H1 (cell line): ENCODE results near the gene TBC1D10A. TPM values are rescaled to one million over a fixed set of nuclear protein-coding genes. Genes with fewer than 3 reads are reported as not detected.

ENCODE experiments used
- CTCF ChIA-PET: fragments of 300-600 bp; sonication (Branson Sonifier 250); formaldehyde crosslinking; loops from one replicate; lab custom pipeline; 2021; ENCODE audit not compliant: partially characterized antibody; lab: Charles Lee
- POLR2A ChIA-PET: fragments of 300-600 bp; sonication (Branson Sonifier 250); formaldehyde crosslinking; loops from one replicate; lab custom pipeline; 2021; ENCODE audit warnings: inconsistent platforms; ENCODE audit not compliant: partially characterized antibody; lab: Charles Lee
- DNase-seq, 2 experiments: peaks; one replicate each; pipeline versions ENCODE4 v3.0.0 to v3.0.0-alpha.2; 2010 to 2022; ENCODE audit warnings: low spot score in 2 of 2, low read depth in 1 of 2, mixed read lengths in 1 of 2
- FAIRE-seq: peaks from 2 replicates; lab custom pipeline; 2011; peaks lifted over from hg19 to GRCh38; lab: Jason Lieb, UNC
- H2AFZ ChIP-seq: 2 replicates; pipeline ENCODE4 v1.8.1; 2012; ENCODE audit warnings: low read length, inconsistent platforms
- H2AK5ac ChIP-seq: 2 replicates; pipeline ENCODE4 v1.6.1; 2013; ENCODE audit warnings: low read depth, low read length
- H2BK120ac ChIP-seq: replicated peaks from 2 replicates; pipeline ENCODE3; 2013; ENCODE audit warnings: low read depth, low read length, inconsistent platforms
- H2BK12ac ChIP-seq: 2 replicates; pipeline ENCODE4 v1.6.1; 2013; ENCODE audit warnings: low read depth, low read length
- H2BK15ac ChIP-seq: 2 replicates; pipeline ENCODE4 v1.6.1; 2013; ENCODE audit warnings: low read length
- H2BK20ac ChIP-seq: 2 replicates; pipeline ENCODE4 v1.6.1; 2013; ENCODE audit warnings: low read length
- H2BK5ac ChIP-seq: 2 replicates; pipeline ENCODE4 v1.6.1; 2013; ENCODE audit warnings: low read depth, low read length
- H3K14ac ChIP-seq: 2 replicates; pipeline ENCODE4 v1.6.1; 2013; ENCODE audit warnings: inconsistent platforms; ENCODE audit not compliant: insufficient read length
- H3K18ac ChIP-seq: 2 replicates; pipeline ENCODE4 v1.6.1; 2013; ENCODE audit warnings: low read length; ENCODE audit errors: extremely low read depth
- H3K23ac ChIP-seq: 2 replicates; pipeline ENCODE4 v1.6.1; 2013; ENCODE audit warnings: inconsistent platforms; ENCODE audit not compliant: insufficient read length
- H3K23me2 ChIP-seq: 2 replicates; pipeline ENCODE4 v1.6.1; 2013; ENCODE audit warnings: low read depth, low read length
- H3K27ac ChIP-seq: 2 replicates; pipeline ENCODE4 v1.6.1; 2011; ENCODE audit warnings: low read depth, low read length, inconsistent platforms
- H3K27me3 ChIP-seq, 4 experiments: replicated peaks in 1 of 4; 1 replicate in 1 of 4; 2 replicates in 3 of 4; pipeline versions ENCODE4 v1.6.1 to v1.8.1; 2011 to 2013; ENCODE audit warnings: low read length in 3 of 4, mild to moderate bottlenecking in 3 of 4, inconsistent platforms in 2 of 4, mixed read lengths in 2 of 4, moderate library complexity in 1 of 4; ENCODE audit not compliant: control insufficient read depth in 3 of 4, insufficient read depth in 3 of 4; ENCODE audit errors: extremely low read depth in 1 of 4
- H3K36me3 ChIP-seq, 4 experiments: 2 replicates each; pipeline versions ENCODE4 v1.6.1 to v1.8.1; 2011 to 2013; ENCODE audit warnings: mild to moderate bottlenecking in 4 of 4, low read length in 3 of 4, moderate library complexity in 2 of 4, control low read depth in 1 of 4, inconsistent platforms in 1 of 4; ENCODE audit not compliant: insufficient read depth in 4 of 4, control insufficient read depth in 2 of 4
- H3K4ac ChIP-seq: replicated peaks from 2 replicates; pipeline ENCODE3; 2013; ENCODE audit warnings: low read length, low read depth, mixed read lengths, inconsistent platforms; ENCODE audit not compliant: insufficient read length
- H3K4me1 ChIP-seq, 4 experiments: replicated peaks in 1 of 4; 1 replicate in 1 of 4; 2 replicates in 3 of 4; pipeline versions ENCODE4 v1.6.1 to v1.8.1; 2011 to 2013; ENCODE audit warnings: low read length in 3 of 4, inconsistent platforms in 2 of 4, mixed read lengths in 1 of 4; ENCODE audit not compliant: insufficient read depth in 4 of 4, control insufficient read depth in 3 of 4
- H3K4me2 ChIP-seq, 2 experiments: 2 replicates each; pipeline versions ENCODE4 v1.6.1 to v1.8.1; 2011 to 2013; ENCODE audit warnings: low read depth in 2 of 2, low read length in 2 of 2, control low read depth in 1 of 2, inconsistent platforms in 1 of 2, mild to moderate bottlenecking in 1 of 2; ENCODE audit not compliant: insufficient read depth in 1 of 2
- H3K4me3 ChIP-seq, 4 experiments: fragments of 200-600, 300-600 bp in 1 of 4; sonication (generic), shearing (Covaris generic), sonication (Bioruptor Twin) in 1 of 4; 2 replicates each; pipeline versions ENCODE4 v1.5.1 to v1.8.1; 2011 to 2016; ENCODE audit warnings: low read length in 4 of 4, low read depth in 3 of 4, control low read depth in 2 of 4, inconsistent platforms in 2 of 4, mild to moderate bottlenecking in 2 of 4, mixed read lengths in 1 of 4, moderate library complexity in 1 of 4; ENCODE audit not compliant: insufficient read depth in 2 of 4; ENCODE audit errors: extremely low read depth in 1 of 4
- H3K56ac ChIP-seq: replicated peaks from 2 replicates; pipeline ENCODE3; 2013; ENCODE audit warnings: low read depth, mild to moderate bottlenecking, mixed read lengths, low read length, inconsistent platforms; ENCODE audit not compliant: insufficient read length
- H3K79me1 ChIP-seq: 2 replicates; pipeline ENCODE4 v1.6.1; 2013; ENCODE audit warnings: low read depth, low read length, control low read depth
- H3K79me2 ChIP-seq, 2 experiments: 2 replicates each; pipeline versions ENCODE4 v1.6.1 to v1.8.1; 2012 to 2013; ENCODE audit warnings: low read length in 2 of 2, mild to moderate bottlenecking in 2 of 2, inconsistent platforms in 1 of 2; ENCODE audit not compliant: insufficient read depth in 2 of 2, control insufficient read depth in 1 of 2
- H3K9ac ChIP-seq, 4 experiments: replicated peaks in 1 of 4; 1 replicate in 1 of 4; 2 replicates in 3 of 4; pipeline versions ENCODE4 v1.6.1 to v1.8.1; 2011 to 2013; ENCODE audit warnings: low read depth in 3 of 4, low read length in 3 of 4, control low read depth in 2 of 4, mild to moderate bottlenecking in 2 of 4, moderate library complexity in 2 of 4, inconsistent platforms in 1 of 4; ENCODE audit errors: extremely low read depth in 1 of 4
- H3K9me3 ChIP-seq, 2 experiments: 2 replicates each; pipeline versions ENCODE4 v1.6.1 to v1.8.1; 2012 to 2013; ENCODE audit warnings: mild to moderate bottlenecking in 2 of 2, moderate library complexity in 2 of 2, control low read depth in 1 of 2, inconsistent platforms in 1 of 2, low read depth in 1 of 2, low read length in 1 of 2, mixed read lengths in 1 of 2; ENCODE audit not compliant: insufficient read depth in 2 of 2
- H4K20me1 ChIP-seq, 2 experiments: replicated peaks in 1 of 2; 2 replicates each; pipeline versions ENCODE3 to v1.8.1; 2011 to 2013; ENCODE audit warnings: inconsistent platforms in 2 of 2, low read length in 2 of 2, mild to moderate bottlenecking in 1 of 2; ENCODE audit not compliant: insufficient read depth in 2 of 2, control insufficient read depth in 1 of 2
- H4K5ac ChIP-seq: 2 replicates; pipeline ENCODE4 v1.6.1; 2013; ENCODE audit warnings: low read length, low read depth, mixed read lengths, inconsistent platforms; ENCODE audit not compliant: insufficient read length
- H4K8ac ChIP-seq: 2 replicates; pipeline ENCODE4 v1.8.0; 2013; ENCODE audit warnings: mild to moderate bottlenecking, moderate library complexity, low read length, inconsistent platforms; ENCODE audit not compliant: insufficient read depth; ENCODE audit errors: extremely low read depth
- H4K91ac ChIP-seq: replicated peaks from 2 replicates; pipeline ENCODE3; 2013; ENCODE audit warnings: low read length, mixed read lengths, inconsistent platforms; ENCODE audit not compliant: insufficient read length
- CBX8 ChIP-seq: fragments of 300-800, 300-1000 bp; sonication (generic); IDR thresholded peaks from 2 replicates; pipeline ENCODE4 v1.7.1; 2016; ENCODE audit warnings: low read depth, low read length, borderline replicate concordance
- KDM5A ChIP-seq: fragments of 200-600 bp; IDR thresholded peaks from 2 replicates; pipeline ENCODE4 v1.7.1; 2012; ENCODE audit warnings: mild to moderate bottlenecking, low read length, inconsistent platforms, mixed read lengths
- NRF1 ChIP-seq: IDR thresholded peaks from 2 replicates; pipeline ENCODE4 v1.6.1; 2011; ENCODE audit warnings: mild to moderate bottlenecking, low read depth, low read length, improper control_type of control experiment
- TCF12 ChIP-seq: IDR thresholded peaks from 2 replicates; pipeline ENCODE4 v1.6.1; 2011; ENCODE audit warnings: low read depth, mild to moderate bottlenecking, low read length
- WGBS, 2 experiments: shearing (Covaris generic) in 1 of 2; methylation state at CpG; one replicate each; pipeline versions ENCODE4 v1.1.6 to v1.1.7; 2013 to 2015; ENCODE audit warnings: low lambda C conversion rate in 2 of 2, mixed read lengths in 2 of 2, inconsistent platforms in 1 of 2, low coverage in 1 of 2, missing lambda C conversion rate in 1 of 2; ENCODE audit not compliant: insufficient replicate concordance in 2 of 2, insufficient coverage in 1 of 2, insufficient read length in 1 of 2; ENCODE audit errors: extremely low coverage in 1 of 2, missing lambda C conversion rate in 1 of 2; 5-methylcytosine and 5-hydroxymethylcytosine counted together
- polyA plus RNA-seq, 7 experiments: library from polyadenylated mRNA; depleted of rRNA in 3 of 7; stranded (reverse) in 5 of 7; unstranded in 2 of 7; fragments of >200 nt in 5 of 7; fragments of 200-250 nt in 2 of 7; gene quantifications; 1 replicate in 5 of 7; 2 replicates in 1 of 7; 4 replicates in 1 of 7; pipeline versions ENCODE4 v1.2.1 to v1.2.3, GENCODE V29; 2011 to 2013; ENCODE audit warnings: missing spikeins in 2 of 7, mixed read lengths in 2 of 7
- total RNA-seq: library from RNA; stranded (reverse); fragmentation: NEBNext Ultra II Directional; extraction: Animal tissue kit (Norgen Biotek cat#: 25700); gene quantifications from 2 replicates; pipeline ENCODE4 v1.2.1, GENCODE V29; 2021

Gene TBC1D10A
- total and polyA plus RNA-seq, 2 of the 8 experiments (the other 6 are each of a cell fraction or from before 2014, with no cell fraction given) = 5.4 to 7.0 TPM

DNA sequence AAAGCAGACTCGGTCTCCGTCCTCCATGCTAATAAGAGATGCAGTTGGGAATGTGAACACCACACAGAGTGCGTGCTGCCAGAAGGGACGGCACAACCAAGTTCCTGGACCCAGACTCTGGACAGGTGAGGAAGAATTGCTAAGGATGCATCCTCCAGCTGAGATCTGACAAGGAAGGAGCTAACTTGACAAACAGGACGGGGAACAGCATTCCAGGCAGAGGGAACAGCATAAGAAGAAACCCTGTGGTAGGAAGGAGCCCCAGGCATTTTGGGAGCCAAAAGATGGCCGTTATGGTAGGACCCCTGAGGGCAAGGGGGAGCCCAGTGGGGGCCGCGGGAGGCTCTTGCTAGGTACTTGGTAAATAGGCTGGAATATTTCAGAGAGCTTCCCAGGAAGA is 66.1 kb downstream of the TBC1D10A start:
- no peak overlapping the region for H3K4ac ChIP-seq
- H4K20me1 ChIP-seq = no peaks in the 10 kb centered on the region
- no peaks in the 10 kb centered on the region for H3K79me1 ChIP-seq
- no peak overlapping the region for H3K23ac ChIP-seq
- peaks cover 3 to 17% (median 9%) of the 10 kb centered on the region in 4 experiments for H3K4me1 ChIP-seq
- H3K56ac ChIP-seq = no peak overlapping the region
- H2AFZ ChIP-seq = no peak overlapping the region
- DNase-seq = no peak
- no peak overlapping the region; the same call in 1 of the 2 replicates for H2BK12ac ChIP-seq
- no peak overlapping the region for H2BK5ac ChIP-seq
- no peak overlapping the region for H4K5ac ChIP-seq
- H3K4me3 ChIP-seq = no peak overlapping the region
- no peaks in the 10 kb centered on the region for H3K9me3 ChIP-seq
- H2BK120ac ChIP-seq = no peak overlapping the region
- H2AK5ac ChIP-seq = no peak overlapping the region
- TF ChIP-seq KDM5A (no peak), NRF1 (no peak), TCF12 (no peak), CBX8 (no peak)
- no peaks in the 10 kb centered on the region for H3K36me3 ChIP-seq
- no peak overlapping the region for H3K14ac ChIP-seq
- no peak overlapping the region for H3K9ac ChIP-seq
- no peak overlapping the region for H3K4me2 ChIP-seq
- no peak for FAIRE-seq
- H3K27ac ChIP-seq = no peak overlapping the region
- H2BK20ac ChIP-seq = no peak overlapping the region
- H3K18ac ChIP-seq = no peak overlapping the region
- 92% methylated on average over 8 of the region's 8 CpGs; no CpG with 5 or more reads in 1 of the 2 experiments for WGBS, 2 experiments
- no peak overlapping the region for H4K91ac ChIP-seq
- H2BK15ac ChIP-seq = no peak overlapping the region
- H3K79me2 ChIP-seq = no peaks in the 10 kb centered on the region
- no peaks in the 10 kb centered on the region for H3K23me2 ChIP-seq
- peaks cover 0 to 2% (median 0%) of the 10 kb centered on the region in 4 experiments; a peak in 2 of 7 replicates for H3K27me3 ChIP-seq
- H4K8ac ChIP-seq = no peak overlapping the region
- ChIA-PET POLR2A (interaction anchor here (0.8 to 1.6 kb wide), 3 partner anchors 11 to 20 kb away, joined by 3 to 4 read pairs (median 4); no protein-coding TSS in a partner anchor), CTCF (interaction anchor here (1.0 to 3.5 kb wide), 7 partner anchors 16 to 153 kb away, joined by 3 to 17 read pairs (median 4); no protein-coding TSS in a partner anchor)
